SKM-1 treated with dmso at 0.1 percent for 144 hours (cell line): Measurements from ENCODE around the gene FBXL7.

ENCODE experiments used
- DNase-seq: peaks from one replicate; lab custom pipeline; 2025; ENCODE audit not compliant: unreplicated experiment; lab: John Stamatoyannopoulos, UW

Gene FBXL7

DNA sequence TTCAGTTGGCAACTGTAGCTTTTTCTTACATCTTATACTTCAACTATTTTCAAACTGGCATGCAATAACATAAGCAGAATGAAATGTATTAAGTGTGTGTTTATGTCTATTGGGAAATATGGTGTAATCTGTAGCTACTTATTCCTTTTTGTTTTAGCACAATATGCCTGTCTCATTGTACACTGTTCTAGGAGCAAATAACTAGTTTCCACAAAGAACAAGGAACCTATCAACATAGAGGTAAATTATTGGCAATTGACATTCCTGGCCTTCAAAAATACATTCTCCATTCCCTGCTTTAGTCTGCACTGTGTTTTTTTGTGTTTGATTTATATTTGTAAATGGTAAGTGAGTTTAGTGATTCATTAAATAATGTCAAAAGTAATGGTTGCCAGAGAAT, 75.7 kb downstream of the FBXL7 start:
- no peak for DNase-seq

DNA sequence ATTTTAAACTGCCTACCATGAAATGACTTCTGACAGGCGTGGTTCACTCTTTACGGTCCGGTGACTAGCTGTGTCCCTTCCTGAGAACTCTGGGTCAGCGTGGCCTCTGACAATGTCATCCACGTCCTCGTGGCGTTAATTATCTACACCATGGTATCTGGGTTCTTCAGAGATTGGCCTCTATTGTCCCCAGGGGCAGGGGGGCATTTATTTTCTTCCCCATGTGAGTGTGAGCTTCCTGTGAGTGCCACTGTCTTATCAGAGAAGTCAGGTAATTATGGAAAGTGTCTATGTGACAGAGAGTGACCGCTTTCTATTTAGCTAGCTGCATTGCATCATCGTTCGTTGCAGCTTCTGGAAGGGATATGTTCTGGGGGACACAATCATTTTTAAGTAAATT, 77.2 kb downstream of the FBXL7 start:
- no peak for DNase-seq

DNA sequence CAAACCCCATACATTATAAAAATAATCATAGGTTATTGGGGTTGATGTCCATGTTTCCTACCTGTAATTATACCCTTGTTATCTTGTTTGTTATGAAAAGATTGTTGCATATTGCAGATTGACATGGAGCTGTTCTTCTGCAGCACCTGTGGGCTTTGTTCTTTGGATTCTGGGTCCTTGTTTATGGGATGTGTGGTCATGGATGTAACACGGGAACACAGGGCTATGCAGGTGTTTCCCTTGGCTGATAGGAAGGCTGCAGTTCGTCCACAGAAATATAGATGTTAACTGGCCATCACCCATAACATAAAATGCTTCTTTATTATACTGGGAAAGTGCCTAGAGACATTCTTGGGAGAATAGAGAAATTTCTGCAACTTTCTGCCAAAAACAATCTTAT, 77.9 kb downstream of the FBXL7 start:
- no peak for DNase-seq

GRCh38 chr5:15579193-15579990, 79.4 kb downstream of the FBXL7 start:
- DNase-seq: no peak

DNA sequence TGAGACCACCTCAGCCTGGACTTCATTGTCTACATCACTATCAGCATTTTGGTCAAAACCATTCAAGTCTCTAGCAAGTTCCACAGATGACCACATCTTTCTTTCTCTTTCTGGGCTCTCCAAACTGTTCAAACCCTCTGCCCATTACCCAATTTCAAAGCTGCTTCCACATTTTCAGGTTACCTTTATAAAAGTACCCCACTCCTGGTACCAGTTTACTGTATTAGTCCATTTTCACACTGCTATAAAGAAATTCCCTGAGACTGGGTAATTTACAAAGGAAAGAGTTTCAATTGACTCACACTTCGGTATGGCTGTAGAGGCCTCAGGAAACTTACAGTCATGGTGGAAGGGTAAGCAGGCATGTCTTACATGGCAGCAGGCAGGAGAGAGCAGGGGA, 84.5 kb downstream of the FBXL7 start:
- DNase-seq: no peak

DNA sequence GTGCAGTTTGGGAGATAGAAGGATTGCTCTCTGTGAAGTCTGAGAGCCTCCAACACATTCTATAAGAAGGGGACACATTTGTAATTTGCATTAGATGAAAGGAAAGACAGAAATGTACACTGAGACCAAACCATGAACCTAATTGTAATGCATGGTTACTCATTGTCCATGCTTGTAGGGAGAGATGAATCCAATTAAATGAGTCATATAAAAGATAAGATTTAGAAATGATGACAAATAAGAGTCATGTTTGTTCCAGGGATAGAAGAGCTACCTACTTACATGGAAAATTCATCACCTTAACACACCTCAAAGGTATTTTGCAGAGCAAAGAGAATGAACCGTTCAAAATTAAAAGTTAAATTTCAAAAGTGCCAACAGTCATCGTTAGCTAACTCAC, 85.1 kb downstream of the FBXL7 start:
- no peak for DNase-seq

- DNase-seq: no peak
Measured at GRCh38 chr5:15585841-15586591, 86.0 kb downstream of the FBXL7 start.

DNA sequence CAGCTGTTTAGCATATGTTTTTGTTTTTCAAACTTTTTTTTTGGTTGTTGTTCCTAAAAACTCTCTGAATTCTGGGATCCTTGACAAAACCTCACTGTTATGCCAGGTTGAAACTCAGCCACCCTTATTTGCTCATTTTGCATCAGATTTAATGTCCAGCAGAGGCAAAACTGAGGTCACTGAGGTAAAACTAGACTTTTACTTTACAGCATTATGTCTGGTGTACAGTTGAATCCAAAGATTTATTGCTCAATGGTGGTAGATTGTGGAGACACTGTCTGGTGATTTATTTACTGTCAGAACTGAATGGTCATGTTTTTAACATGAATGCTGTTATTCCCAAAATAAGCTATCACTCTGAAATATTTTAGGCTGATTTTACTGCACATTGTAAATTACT, 87.9 kb downstream of the FBXL7 start:
- DNase-seq: no peak

- no peak for DNase-seq
Measured at GRCh38 chr5:15592728-15593127, 92.7 kb downstream of the FBXL7 start.

DNA sequence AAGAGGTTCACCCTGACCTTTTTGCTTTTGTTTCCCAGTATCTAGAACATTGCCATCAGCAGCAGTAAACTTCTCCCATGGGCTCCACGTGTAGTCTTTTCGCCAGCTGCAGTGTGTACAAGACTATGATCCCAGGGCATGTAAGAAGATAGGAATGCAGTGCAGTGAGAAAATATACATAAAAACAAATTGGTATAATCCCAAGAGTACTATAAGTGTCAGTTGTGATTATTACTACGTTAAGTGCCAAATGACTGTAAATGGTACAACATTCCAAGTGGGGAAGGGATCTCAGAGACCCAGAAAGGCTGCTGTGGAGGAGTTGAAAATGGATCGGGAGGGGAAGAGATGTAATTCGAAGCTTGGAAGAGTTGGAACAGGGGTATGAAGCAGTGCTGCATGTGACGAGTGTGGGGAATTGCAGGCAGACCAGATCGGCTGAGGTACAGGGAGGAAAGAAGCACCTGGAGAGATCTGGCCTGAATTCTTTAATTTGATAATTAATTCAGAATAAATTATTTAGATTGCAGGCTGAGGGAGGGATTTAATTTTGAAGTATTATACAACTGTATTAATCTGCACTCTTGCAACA, 95.1 kb downstream of the FBXL7 start:
- DNase-seq: no peak

DNA sequence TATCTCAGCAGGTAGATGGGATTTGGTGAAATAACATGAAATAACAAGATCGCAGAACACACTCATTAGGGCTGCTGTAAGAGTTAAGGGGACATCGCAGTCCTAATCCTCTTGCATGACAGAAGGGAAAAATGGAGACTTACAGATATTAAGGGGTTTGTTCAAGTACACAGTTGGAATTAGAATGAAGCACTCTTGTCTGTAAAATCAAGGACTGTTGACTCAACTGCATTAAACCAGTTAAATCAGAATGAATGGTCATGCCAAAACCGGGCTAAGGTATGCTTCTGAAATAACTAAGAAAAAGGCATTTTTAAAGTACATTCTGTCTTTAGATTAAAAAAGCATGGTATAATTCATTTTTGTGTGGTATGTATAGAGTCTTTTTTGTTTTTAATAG, 95.9 kb downstream of the FBXL7 start:
- no peak for DNase-seq

- no peak for DNase-seq
Measured at GRCh38 chr5:15596936-15597335, 97.0 kb downstream of the FBXL7 start.

DNA sequence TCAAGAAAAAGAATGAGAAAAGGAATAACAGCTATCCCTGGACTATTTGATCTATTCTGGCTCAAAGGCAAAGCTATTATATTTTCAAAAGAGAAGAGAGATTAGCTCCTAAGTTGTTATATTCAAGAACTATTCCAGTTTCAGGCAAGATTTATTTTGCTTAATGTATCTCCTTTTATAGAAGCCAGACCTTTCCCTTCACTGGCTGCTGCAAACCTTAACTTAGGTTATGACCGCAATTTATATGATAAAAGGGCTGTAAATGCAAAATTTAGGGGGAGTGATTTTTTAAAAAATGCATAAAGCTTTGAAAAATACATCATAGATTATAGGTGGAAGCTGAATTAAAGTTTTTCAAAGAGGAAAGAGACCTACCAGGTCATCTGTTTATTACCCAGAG, 97.8 kb downstream of the FBXL7 start:
- no peak for DNase-seq

DNA sequence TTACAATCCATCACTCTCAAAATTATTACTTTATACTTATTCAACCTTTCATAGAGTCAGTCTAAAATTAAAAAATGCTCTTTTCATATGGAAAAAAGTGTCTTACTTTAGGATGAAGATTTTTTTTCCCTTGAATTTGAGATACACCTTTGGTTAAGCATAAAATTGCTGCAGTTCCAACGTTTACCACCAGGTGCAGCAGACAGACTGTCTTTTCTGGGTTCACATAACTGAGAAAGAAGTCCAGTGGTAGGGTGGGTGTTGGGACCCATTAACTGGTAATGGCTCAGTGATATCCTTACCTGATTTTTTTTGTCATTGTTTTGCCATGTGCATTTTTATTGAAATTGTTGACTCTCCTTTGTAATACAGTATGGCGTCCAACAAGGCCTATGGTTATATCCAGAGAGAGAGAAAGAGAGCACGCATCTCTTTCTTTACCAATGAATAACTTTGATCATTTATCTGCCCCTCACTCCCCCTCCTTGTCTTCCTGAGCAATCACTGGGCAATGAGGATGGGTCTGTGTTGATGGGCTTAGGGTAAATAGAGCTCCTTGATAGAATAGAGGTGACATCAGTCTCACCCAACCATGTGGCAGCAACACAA, 98.4 kb downstream of the FBXL7 start:
- DNase-seq: peak; percentile 6

- DNase-seq: no peak
Measured at GRCh38 chr5:15600035-15600434, 100.1 kb downstream of the FBXL7 start.

DNA sequence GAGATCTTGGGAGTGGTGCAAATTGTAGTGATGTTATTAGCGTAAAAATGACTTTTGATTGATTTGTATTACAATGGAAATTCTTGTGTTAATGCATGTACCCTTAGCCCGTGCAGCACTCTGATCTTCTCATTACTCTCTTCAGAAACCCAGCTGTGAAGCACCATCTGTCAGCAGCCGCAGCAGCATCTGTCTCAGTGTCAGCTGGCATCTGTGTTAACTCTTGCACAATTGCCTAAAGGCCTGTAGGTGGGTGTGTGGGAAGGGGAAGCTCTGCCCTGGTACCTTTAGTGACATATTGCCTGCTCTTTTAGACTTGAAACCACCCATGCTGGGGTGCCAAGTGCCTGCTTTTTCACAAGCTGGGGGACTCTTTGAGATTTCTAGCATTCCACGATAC, 101.3 kb downstream of the FBXL7 start:
- no peak for DNase-seq

- DNase-seq: no peak
Measured at GRCh38 chr5:15601853-15602252, 101.9 kb downstream of the FBXL7 start.

GRCh38 chr5:15604986-15605385, 105.0 kb downstream of the FBXL7 start:
- no peak for DNase-seq

DNA sequence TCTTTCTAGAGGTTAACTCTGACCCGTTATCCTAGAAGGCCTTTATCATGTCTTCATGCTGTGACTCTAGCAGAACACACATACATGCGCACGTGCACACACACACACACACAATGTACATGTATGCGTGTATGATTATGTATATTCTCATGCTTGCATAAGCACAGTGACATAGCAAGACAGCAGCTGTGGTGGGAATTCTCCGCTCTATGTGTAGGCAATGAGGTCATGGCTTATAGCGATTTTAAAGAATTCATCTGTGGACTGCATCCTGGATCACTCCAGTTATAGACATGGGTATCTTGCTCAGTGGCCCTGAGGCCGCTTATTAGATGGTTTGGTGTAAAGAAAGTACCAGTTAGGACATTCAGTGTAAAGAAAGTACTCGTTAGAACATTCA, 106.2 kb downstream of the FBXL7 start:
- DNase-seq: no peak

GRCh38 chr5:15607076-15607475, 107.1 kb downstream of the FBXL7 start:
- no peak for DNase-seq

- DNase-seq: no peak
Measured at GRCh38 chr5:15609076-15609725, 109.2 kb downstream of the FBXL7 start.
